Measurements from ENCODE around the gene RSBN1L. TPM values are rescaled to one million over a fixed set of nuclear protein-coding genes. Genes with fewer than 3 reads are reported as not detected.
"Not testable (repeated sequence)": the region's sequence is repeated elsewhere in the genome, so short reads cannot be mapped to it uniquely, and the experiment has no call there.

Gene RSBN1L
- polyA plus RNA-seq, 3 donors, result 1.3 to 10.0 (median 2.2) TPM

- no peak for DNase-seq
Measured at GRCh38 chr7:77649716-77650349, 46.4 kb upstream of the RSBN1L start.

GRCh38 chr7:77651575-77652162, 44.6 kb upstream of the RSBN1L start:
- Histone ChIP-seq H4K20me1 (ENCODE audit: insufficient read depth, low read length) (peaks cover 10% of the 10 kb centered on the region), H3K27me3 (ENCODE audit: control insufficient read depth in 2 of 2, insufficient read depth in 2 of 2, low read length in 2 of 2) (no peaks in the 10 kb centered on the region), H3K9me3 (replicated peaks in 1 of 2; ENCODE audit: control insufficient read depth in 1 of 2, insufficient read depth in 1 of 2, low read length in 2 of 2) (no peaks in the 10 kb centered on the region), H3K36me3 (replicated peaks in 1 of 2; ENCODE audit: control insufficient read depth in 1 of 2, insufficient read depth in 2 of 2, low read length in 2 of 2) (peaks cover 33 to 59% of the 10 kb centered on the region in 2 donors), H2AFZ (ENCODE audit: insufficient read depth, low read depth, low read length, poor library complexity, severe bottlenecking) (no peak overlapping the region), H3K79me2 (ENCODE audit: insufficient read depth, low read length) (no peaks in the 10 kb centered on the region), H3K4me3 (replicated peaks in 1 of 3; ENCODE audit: low read depth in 2 of 3, low read length in 3 of 3) (no peak overlapping the region), H3K9ac (ENCODE audit: insufficient read depth, low read length, poor library complexity, severe bottlenecking) (no peak overlapping the region), H3K4me1 (ENCODE audit: control insufficient read depth in 1 of 2, insufficient read depth in 2 of 2, low read length in 2 of 2) (no peaks in the 10 kb centered on the region), H3K27ac (ENCODE audit: low read depth in 1 of 2, low read length in 2 of 2) (no peak overlapping the region), H3K4me2 (replicated peaks; ENCODE audit: extremely low read depth, low read length, poor library complexity, severe bottlenecking) (no peak overlapping the region)
- H3K9me3 Mint-ChIP-seq, result no peaks in the 10 kb centered on the region
- H3K27ac Mint-ChIP-seq, result no peak overlapping the region
- peaks cover 29 to 50% of the 10 kb centered on the region in 2 donors for H3K36me3 Mint-ChIP-seq
- intact Hi-C loops (cut with micrococcal nuclease), result loop anchor here in 1 of 2 donors (5.0 kb wide), 1 partner anchor 106 kb away; no protein-coding TSS in a partner anchor
- H3K4me1 Mint-ChIP-seq, result peaks cover 3% of the 10 kb centered on the region
- H3K27me3 Mint-ChIP-seq (ENCODE audit: low read depth in 3 of 3), result peaks cover 0 to 2% (median 0%) of the 10 kb centered on the region in 3 donors
- H3K4me3 Mint-ChIP-seq, result no peak overlapping the region
- WGBS (ENCODE audit: insufficient coverage), result 0% methylated on average over 1 of the region's 3 CpGs
- peak; percentile 14 to 18 (median 15) for DNase-seq
- TF ChIP-seq CTCF (IDR thresholded peaks at IDR 0.05), result peak; percentile 78

More at GRCh38 chr7:77649716-77650349, 46.4 kb upstream of the RSBN1L start:
- Histone ChIP-seq H3K79me2 (ENCODE audit: insufficient read depth, low read length) (no peaks in the 10 kb centered on the region), H3K9me3 (replicated peaks in 1 of 2; ENCODE audit: control insufficient read depth in 1 of 2, insufficient read depth in 1 of 2, low read length in 2 of 2) (no peaks in the 10 kb centered on the region), H4K20me1 (ENCODE audit: insufficient read depth, low read length) (peaks cover 10% of the 10 kb centered on the region), H3K9ac (ENCODE audit: insufficient read depth, low read length, poor library complexity, severe bottlenecking) (no peak overlapping the region), H3K27ac (ENCODE audit: low read depth in 1 of 2, low read length in 2 of 2) (no peak overlapping the region), H3K4me3 (replicated peaks in 1 of 3; ENCODE audit: low read depth in 2 of 3, low read length in 3 of 3) (no peak overlapping the region), H2AFZ (ENCODE audit: insufficient read depth, low read depth, low read length, poor library complexity, severe bottlenecking) (no peak overlapping the region), H3K4me2 (replicated peaks; ENCODE audit: extremely low read depth, low read length, poor library complexity, severe bottlenecking) (no peak overlapping the region), H3K4me1 (ENCODE audit: control insufficient read depth in 1 of 2, insufficient read depth in 2 of 2, low read length in 2 of 2) (no peaks in the 10 kb centered on the region), H3K27me3 (ENCODE audit: control insufficient read depth in 2 of 2, insufficient read depth in 2 of 2, low read length in 2 of 2) (no peaks in the 10 kb centered on the region), H3K36me3 (replicated peaks in 1 of 2; ENCODE audit: control insufficient read depth in 1 of 2, insufficient read depth in 2 of 2, low read length in 2 of 2) (peaks cover 30 to 56% of the 10 kb centered on the region in 2 donors)
- no peaks in the 10 kb centered on the region for H3K4me1 Mint-ChIP-seq
- H3K9me3 Mint-ChIP-seq, result no peaks in the 10 kb centered on the region
- intact Hi-C loops (cut with micrococcal nuclease), result loop anchor here in 1 of 2 donors (5.0 kb wide), 1 partner anchor 107 kb away; no protein-coding TSS in a partner anchor
- H3K27me3 Mint-ChIP-seq (ENCODE audit: low read depth in 3 of 3), result peaks cover 0 to 2% (median 0%) of the 10 kb centered on the region in 3 donors
- WGBS (ENCODE audit: insufficient coverage), result 80% methylated on average over 1 of the region's 4 CpGs
- H3K36me3 Mint-ChIP-seq, result peaks cover 23 to 51% of the 10 kb centered on the region in 2 donors
- H3K27ac Mint-ChIP-seq, result no peak overlapping the region
- TF ChIP-seq CTCF (IDR thresholded peaks at IDR 0.05), result no peak
- no peak overlapping the region for H3K4me3 Mint-ChIP-seq

GRCh38 chr7:77652826-77653225, 43.4 kb upstream of the RSBN1L start:
- WGBS (ENCODE audit: insufficient coverage), result 100% methylated on average over 9 of the region's 12 CpGs
- H3K4me2 ChIP-seq (replicated peaks; ENCODE audit: extremely low read depth, low read length, poor library complexity, severe bottlenecking); H3K4me1 Mint-ChIP-seq; H3K4me3 ChIP-seq (replicated peaks in 1 of 3; ENCODE audit: low read depth in 2 of 3, low read length in 3 of 3); H3K9me3 Mint-ChIP-seq; H3K27ac Mint-ChIP-seq; H3K27ac ChIP-seq (ENCODE audit: low read depth in 1 of 2, low read length in 2 of 2); H2AFZ ChIP-seq (ENCODE audit: insufficient read depth, low read depth, low read length, poor library complexity, severe bottlenecking); H3K4me1 ChIP-seq (ENCODE audit: control insufficient read depth in 1 of 2, insufficient read depth in 2 of 2, low read length in 2 of 2); H3K27me3 ChIP-seq (ENCODE audit: control insufficient read depth in 2 of 2, insufficient read depth in 2 of 2, low read length in 2 of 2); DNase-seq; H3K79me2 ChIP-seq (ENCODE audit: insufficient read depth, low read length); H3K9me3 ChIP-seq (replicated peaks in 1 of 2; ENCODE audit: control insufficient read depth in 1 of 2, insufficient read depth in 1 of 2, low read length in 2 of 2); H3K9ac ChIP-seq (ENCODE audit: insufficient read depth, low read length, poor library complexity, severe bottlenecking); H3K4me3 Mint-ChIP-seq; H3K27me3 Mint-ChIP-seq (ENCODE audit: low read depth in 3 of 3): not testable (repeated sequence)
- Histone ChIP-seq H4K20me1 (ENCODE audit: insufficient read depth, low read length) (peaks cover 10% of the 10 kb centered on the region), H3K36me3 (replicated peaks in 1 of 2; ENCODE audit: control insufficient read depth in 1 of 2, insufficient read depth in 2 of 2, low read length in 2 of 2) (peaks cover 25 to 54% of the 10 kb centered on the region in 2 donors)
- peaks cover 29 to 45% of the 10 kb centered on the region in 2 donors for H3K36me3 Mint-ChIP-seq
- intact Hi-C loops (cut with micrococcal nuclease), result loop anchor here in 1 of 2 donors (5.0 kb wide), 1 partner anchor 104 kb away; no protein-coding TSS in a partner anchor

Data from CD14-positive monocyte (primary cell).